NB4 (cell line): ENCODE results near the gene PERCC1.

Source experiments
- CTCF ChIP-seq: IDR thresholded peaks from one replicate; pipeline ENCODE4 v1.5.1; 2012; ENCODE audit warnings: low read depth, low read length
- MAX ChIP-seq: IDR thresholded peaks from 2 replicates; pipeline ENCODE4 v1.6.1; 2011; ENCODE audit warnings: low read depth, low read length
- MYC ChIP-seq: IDR thresholded peaks from 2 replicates; pipeline ENCODE4 v1.6.1; 2011; ENCODE audit warnings: low read depth, low read length
- POLR2A ChIP-seq: IDR thresholded peaks from 2 replicates; pipeline ENCODE4 v1.6.1; 2011; ENCODE audit warnings: mild to moderate bottlenecking; ENCODE audit not compliant: insufficient read length; ENCODE audit errors: extremely low read depth

- TF ChIP-seq POLR2A (no peak), CTCF (no peak), MAX (no peak), MYC (no peak)
These were observed 37.2 kb upstream of the PERCC1 start for GRCh38 chr16:1393613-1394176.
